GM18873 (cell line): ENCODE results near the gene BANF2.
"Not testable (repeated sequence)": the region's sequence is repeated elsewhere in the genome, so short reads cannot be mapped to it uniquely, and the experiment has no call there.

Experiments
- ATAC-seq: cut with Tn5 transposase; IDR thresholded peaks from one replicate; pipeline ENCODE4 v1.9.1; 2021; ENCODE audit warnings: mild to moderate bottlenecking, moderate library complexity, moderate number of reproducible peaks; ENCODE audit not compliant: unreplicated experiment, low FRiP score

The BANF2 gene

GRCh38 chr20:17699931-17700351 is at the start of gene BANF2:
Gene BANF2, plus strand, starts transcription at chr20:17699966. Its CDS starts 25,060 bp downstream, at chr20:17725026.
- ATAC-seq: no peak

GRCh38 chr20:17650301-17651128 is 49.3 kb upstream of the BANF2 start:
- ATAC-seq: no peak

GRCh38 chr20:17651129-17651759 is 48.5 kb upstream of the BANF2 start:
- no peak for ATAC-seq

GRCh38 chr20:17651760-17652388 is 47.9 kb upstream of the BANF2 start:
- ATAC-seq: no peak

- ATAC-seq: no peak
Measured at GRCh38 chr20:17652411-17652810, 47.4 kb upstream of the BANF2 start.

GRCh38 chr20:17653835-17654648 is 45.7 kb upstream of the BANF2 start:
- ATAC-seq: no peak

GRCh38 chr20:17654649-17655285 is 45.0 kb upstream of the BANF2 start:
- no peak for ATAC-seq

- no peak for ATAC-seq
Measured at GRCh38 chr20:17655286-17655651, 44.5 kb upstream of the BANF2 start.

GRCh38 chr20:17655865-17656479 is 43.8 kb upstream of the BANF2 start:
- ATAC-seq: no peak

GRCh38 chr20:17657079-17657825 is 42.5 kb upstream of the BANF2 start:
- no peak for ATAC-seq

GRCh38 chr20:17657898-17658647 is 41.7 kb upstream of the BANF2 start:
- ATAC-seq: no peak

GRCh38 chr20:17658648-17658993 is 41.1 kb upstream of the BANF2 start:
- no peak for ATAC-seq

GRCh38 chr20:17659344-17659743 is 40.4 kb upstream of the BANF2 start:
- not testable (repeated sequence) for ATAC-seq

- ATAC-seq: no peak
Measured at GRCh38 chr20:17659801-17660200, 40.0 kb upstream of the BANF2 start.

- no peak for ATAC-seq
Measured at GRCh38 chr20:17660667-17661066, 39.1 kb upstream of the BANF2 start.

GRCh38 chr20:17661121-17661744 is 38.5 kb upstream of the BANF2 start:
- no peak for ATAC-seq

GRCh38 chr20:17662333-17663039 is 37.3 kb upstream of the BANF2 start:
- ATAC-seq: no peak
